GM18498 (cell line): ENCODE data around the gene CASP3.
A peak's percentile ranks its signal among the peaks of the same experiment; 100 is the strongest.
"Not testable (repeated sequence)": the region's sequence is repeated elsewhere in the genome, so short reads cannot be mapped to it uniquely, and the experiment has no call there.

Experiments used
- ATAC-seq: cut with Tn5 transposase; IDR thresholded peaks from one replicate; pipeline ENCODE4 v1.9.1; 2021; ENCODE audit warnings: mild to moderate bottlenecking, moderate library complexity; ENCODE audit not compliant: unreplicated experiment

The CASP3 gene

DNA sequence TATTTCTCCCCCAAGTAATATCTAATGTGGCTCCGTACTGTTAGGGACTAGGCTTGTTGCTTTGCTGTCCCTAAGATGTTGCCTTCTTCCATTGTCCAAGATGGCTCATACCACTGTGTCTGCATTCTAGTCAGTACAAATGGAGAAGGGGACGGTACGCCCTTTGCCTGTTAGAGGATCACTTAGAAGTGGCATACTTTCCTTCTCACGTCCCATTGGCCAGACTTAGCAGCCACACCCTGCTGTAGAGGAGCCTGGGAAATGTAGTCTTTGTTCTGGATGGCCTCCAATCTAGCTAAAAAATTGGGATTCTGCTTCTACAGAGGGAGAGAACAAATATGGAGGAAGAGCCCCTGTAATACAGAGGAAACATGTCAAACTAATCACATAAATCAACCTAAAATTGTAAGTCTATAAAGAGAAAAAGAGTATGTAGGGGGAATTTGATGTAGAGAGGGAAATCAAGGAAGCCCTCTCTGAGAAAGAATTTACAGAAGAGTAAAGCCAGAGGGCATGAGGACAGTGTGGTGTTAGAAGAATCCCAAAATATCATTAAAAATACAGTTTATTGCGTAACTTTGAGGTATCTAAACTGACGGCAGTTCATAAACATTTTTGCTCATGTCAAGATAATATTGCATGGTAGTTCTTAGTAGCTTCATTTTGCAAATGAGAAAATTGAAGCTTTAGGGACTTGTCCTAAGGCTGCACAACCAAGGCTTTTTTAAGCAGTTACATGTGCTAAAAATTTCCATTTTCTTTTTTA is 15.4 kb upstream of the CASP3 start:
- no peak for ATAC-seq

DNA sequence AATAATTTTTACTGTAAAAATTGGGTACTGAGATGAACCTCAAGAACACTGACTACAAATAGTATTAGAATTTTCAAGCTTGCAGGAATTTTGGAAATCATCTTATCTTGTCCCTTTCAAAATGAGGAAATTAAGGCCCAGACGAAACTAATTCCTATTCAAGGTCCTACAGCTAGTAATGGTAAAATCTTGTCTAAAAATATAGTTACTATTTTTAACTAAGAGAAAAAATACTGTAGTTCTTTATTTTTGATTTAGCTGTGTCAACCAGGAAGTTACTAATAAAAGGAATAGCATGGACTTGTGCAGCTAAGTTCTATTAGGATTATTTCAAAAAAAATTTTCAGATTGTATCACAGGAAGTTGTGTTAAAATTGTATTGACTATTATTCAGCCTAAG is 13.0 kb upstream of the CASP3 start:
- no peak for ATAC-seq

DNA sequence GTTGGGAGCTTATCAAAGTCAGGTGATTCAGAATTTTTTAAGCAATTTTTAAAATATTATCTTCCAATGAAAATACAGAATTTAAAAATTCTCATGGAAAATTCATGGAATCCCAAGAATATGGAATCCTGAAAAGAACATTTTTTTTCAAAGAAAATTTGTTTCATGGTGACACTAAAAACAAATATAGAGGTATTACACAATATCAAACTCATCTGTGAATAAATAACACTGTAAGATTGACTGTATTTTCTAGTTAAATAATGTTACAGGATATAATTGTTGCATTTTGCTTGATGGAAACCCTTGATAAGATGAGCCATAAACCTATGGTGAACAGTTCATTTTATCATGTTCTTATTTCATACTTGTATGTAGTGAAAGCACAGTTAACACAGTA is 11.7 kb upstream of the CASP3 start:
- no peak for ATAC-seq

DNA sequence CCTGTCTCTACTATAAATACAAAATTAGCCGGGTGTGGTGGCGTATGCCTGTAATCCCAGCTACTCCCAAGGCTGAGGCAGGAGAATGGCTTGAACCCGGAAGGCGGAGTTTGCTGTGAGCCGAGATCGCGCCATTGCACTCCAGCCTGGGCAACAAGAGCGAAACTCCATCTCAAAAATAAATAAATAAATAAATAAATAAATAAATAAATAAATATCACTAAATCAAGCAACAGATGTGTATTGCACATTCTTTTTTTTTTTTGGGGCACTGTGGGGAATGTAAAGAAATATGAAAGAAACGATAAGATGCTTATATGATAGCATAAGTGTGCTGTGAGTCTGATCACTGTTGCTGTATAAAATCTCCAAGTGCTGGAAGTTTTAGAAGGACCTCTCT is 8.6 kb upstream of the CASP3 start:
- ATAC-seq = not testable (repeated sequence)

DNA sequence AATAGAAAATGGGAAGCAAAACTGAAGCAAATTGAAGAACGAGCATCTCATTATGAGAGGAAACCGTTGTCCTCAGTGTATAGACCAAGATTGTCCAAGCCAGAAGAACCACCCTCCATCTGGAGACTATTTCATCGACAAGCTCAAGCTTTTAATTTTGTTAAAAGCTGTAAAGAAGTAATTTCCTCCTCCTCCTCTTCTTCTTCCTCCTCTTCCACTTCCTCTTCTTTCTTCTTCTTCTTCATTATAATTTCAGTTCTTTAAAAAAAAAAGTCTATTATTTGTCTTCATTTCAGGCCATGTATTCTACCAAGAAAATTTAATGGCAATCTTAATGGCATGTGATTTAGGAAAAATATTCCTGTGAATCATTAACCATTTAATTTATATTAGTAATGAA is 7.9 kb upstream of the CASP3 start:
- ATAC-seq = no peak

DNA sequence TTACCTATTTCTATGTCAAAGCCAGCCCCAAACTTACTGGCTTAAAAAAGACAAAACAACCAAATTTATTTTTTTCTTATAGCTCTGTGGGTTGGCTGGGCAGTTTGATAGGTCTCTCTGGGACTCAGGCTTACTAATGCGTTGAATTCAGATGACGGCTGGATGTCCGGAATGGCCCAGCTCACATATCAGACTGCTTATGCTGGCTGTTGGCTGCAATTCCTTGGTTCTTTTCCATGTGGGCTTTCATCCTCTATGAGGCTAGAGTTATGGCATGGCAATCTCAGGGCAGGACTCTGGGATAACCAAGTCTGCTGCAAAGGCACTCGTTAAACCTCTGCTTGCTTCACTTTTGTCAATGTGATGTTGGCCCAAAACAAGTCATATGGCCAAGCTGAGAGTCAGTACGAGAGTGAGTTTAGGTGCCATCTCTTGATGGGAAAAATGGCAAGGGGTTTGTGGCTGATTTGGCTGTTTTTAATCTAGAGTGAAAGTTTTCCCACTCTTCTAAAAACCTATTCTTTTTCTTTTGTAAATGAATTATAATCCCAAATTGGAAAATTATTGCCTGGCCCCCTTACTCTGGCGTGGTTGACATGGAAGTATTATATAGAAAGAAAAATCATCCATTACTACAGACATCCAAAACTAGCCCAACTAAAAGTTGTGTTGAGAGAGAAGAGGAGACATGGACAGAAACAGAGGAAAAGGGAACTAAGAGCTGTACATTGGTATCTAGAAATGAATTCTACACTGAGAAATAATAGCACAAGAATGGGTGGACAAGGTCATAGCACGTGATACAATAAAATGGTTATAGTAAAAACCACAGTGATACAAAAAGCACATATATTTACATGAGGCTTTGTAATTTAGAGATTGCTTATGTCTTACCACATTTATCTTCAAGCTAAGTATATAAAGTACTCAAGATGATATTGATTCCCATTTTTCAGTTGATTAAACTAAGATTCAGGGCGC is 6.9 kb upstream of the CASP3 start:
- no peak for ATAC-seq

DNA sequence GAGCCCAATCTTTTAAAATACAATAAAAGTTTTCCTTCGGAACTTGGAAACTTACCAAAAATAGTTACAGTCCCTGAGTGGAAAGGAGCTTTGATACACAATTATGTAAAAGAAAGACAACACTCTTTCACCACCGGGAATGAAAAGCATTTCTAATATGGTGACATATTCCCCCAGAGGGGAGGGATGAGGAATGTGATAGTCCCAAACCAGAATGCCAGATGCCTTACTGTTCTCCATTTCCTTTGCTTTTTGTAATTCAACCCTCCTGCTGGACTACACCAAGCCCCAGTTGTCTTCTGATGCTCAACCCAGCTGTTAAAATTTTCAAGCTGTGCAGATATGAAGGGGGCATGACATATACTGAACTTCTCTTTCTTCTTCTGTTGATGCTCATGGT is 4.4 kb upstream of the CASP3 start:
- ATAC-seq = no peak

DNA sequence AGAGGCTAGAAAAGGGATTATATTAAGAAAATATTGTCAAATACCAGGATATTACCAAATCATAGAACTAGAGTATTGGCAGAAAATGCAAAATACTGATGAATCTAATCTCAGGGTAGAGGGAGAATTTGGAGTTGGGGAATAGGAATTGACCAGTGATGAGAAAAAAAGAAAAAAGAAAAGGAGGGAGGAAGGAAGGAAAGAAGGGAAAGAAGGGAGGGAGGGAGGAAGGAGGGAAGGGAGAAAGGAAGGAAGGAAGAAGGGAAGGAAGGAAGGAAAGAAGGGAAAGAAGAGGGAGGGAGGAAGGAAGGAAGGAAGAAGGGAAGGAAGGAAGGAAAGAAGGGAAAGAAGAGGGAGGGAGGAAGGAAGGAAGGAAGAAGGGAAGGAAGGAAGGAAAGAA is 3.4 kb upstream of the CASP3 start:
- not testable (repeated sequence) for ATAC-seq

DNA sequence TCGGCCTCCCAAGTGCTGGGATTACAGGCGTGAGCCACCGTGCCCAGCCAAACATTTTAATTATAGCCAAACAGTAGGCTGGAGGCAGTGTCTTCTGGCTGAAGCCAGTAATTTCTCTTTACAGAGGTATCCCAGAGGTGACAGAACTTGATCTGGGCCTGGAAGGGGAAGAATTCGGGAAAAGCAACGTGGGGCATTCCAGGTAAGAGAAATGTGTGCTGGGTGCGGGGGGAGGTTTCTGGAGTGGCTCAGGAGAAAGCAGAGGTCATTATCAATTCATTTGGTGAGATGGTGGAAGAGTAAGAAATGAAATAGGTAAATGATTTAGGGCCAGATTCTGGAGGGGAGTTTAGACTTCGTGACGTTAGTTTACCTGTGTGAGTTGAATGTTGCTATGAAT is 2.7 kb upstream of the CASP3 start:
- no peak for ATAC-seq

DNA sequence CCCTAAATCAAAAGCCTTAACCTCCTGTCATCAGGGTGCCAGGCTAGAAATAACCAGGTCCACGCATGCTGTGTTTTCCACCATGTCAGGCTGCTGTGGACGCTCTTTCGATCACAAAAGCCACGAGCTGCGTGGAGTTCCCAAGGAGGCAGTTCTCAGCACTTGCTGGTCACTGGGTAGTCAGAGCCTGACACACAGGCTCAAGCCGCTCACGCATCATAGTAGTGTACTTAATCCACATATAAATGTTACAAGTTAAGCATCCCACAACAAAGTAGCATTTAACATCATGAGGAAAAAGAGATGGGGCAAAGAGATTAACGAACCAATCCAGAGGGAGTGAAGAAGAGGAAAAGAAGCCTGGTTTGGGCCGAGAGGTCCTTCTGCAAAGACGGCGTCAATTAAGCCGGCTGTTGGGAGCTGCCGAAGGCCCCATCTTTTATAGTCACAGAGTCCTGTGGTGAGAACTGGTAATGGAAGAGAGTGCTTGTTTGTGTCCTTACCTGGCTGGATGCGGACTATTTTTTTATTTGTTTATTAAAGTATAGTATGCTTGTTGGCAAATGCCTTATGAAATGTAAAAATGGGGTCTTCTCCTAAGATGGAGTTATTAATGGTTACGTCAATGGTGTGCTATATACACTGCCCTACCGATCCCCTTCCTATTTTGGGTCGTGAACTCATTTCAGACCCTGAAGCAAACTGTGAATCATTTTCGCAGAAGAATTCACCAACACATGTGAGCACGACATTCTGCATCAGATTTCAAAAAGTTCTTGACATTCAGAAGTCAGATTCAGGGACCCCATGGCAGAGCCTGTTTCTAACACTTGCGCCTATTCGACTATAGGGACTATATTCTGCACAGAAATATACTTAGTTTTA is 966 bp upstream of the CASP3 start:
- peak; percentile 16 for ATAC-seq

DNA sequence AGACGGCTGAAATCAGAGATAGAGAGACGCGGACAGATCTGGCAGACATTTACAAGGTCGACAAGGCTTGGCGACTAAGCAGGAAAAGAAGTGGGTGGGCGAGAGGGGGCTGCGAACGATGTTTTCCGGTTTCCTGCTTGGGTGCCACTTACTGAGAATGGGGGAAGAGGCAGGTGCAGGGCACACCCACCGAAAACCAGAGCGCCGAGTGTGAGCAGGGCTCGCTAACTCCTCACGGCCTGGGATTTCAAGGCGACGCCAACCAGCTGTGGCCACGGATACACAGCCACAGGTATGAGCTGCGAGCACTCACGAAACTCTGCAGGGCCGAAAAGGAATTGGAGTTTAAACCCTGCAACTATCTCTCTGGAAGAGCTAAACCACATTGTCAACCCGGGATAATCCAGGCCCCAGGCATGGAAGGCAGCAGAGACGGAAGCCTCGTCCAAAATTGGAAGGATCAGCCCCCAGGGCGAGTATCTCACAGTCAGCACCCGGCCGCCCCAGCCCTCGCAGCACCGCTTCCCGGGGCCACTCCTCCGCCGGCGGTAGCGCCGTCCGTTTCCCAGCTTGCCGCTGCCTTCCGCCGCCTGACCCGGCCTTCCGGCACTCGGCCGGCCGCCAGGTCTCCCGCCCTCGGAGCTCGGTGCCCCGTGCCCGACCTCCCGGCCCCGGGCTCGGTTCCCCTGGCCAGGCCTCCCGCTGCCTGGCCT is 778 bp downstream of the CASP3 start:
- ATAC-seq = peak; percentile 34

DNA sequence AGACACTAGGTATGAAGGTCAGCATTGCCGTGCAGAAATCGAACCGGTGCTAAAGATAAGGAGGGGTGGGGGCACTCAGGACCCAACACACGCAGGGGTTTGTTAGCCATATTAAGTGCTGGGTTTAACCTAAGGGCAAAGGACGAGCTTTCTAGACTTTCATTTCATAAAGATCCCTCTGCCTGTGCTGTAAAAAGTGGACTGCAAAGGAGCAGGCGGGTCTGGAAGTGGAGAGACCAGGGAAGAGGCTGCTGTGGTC is 1.3 kb downstream of the CASP3 start:
- no peak for ATAC-seq

DNA sequence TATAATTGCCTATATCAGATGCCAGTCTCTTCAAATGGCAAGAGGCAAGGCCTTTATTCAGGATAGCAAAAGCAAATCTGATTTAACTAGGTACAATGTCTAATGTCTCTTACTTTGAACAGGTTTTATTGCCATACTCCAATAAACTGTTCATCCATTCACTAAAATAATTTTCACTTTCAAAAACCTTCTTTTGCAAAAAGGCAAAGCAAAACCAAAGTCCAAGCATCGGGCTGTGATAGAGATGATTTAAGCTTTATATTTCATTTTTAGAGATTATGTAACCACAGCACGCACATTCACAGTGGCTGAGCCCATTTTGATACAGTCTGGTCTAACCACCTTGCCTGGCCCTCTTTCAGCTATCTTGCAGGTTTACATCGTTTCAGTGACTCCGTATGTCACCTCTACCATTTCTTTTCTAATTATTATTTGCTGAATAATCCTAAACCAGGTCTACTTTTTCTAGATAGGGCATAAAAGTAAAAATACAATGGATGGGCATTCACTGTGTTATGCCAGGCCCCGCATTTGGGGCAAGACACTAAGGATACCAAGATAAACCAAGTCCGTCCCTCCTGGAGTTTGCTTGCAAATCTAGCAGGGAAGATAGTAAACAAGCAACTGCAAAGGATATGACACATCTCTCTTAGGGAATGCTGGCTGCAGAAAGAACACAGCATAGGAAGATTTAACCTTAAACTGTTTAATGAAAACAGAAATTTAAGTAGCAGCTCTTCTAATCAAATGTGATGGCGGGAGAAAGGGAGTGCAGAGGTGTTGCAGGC is 1.8 kb downstream of the CASP3 start:
- no peak for ATAC-seq

DNA sequence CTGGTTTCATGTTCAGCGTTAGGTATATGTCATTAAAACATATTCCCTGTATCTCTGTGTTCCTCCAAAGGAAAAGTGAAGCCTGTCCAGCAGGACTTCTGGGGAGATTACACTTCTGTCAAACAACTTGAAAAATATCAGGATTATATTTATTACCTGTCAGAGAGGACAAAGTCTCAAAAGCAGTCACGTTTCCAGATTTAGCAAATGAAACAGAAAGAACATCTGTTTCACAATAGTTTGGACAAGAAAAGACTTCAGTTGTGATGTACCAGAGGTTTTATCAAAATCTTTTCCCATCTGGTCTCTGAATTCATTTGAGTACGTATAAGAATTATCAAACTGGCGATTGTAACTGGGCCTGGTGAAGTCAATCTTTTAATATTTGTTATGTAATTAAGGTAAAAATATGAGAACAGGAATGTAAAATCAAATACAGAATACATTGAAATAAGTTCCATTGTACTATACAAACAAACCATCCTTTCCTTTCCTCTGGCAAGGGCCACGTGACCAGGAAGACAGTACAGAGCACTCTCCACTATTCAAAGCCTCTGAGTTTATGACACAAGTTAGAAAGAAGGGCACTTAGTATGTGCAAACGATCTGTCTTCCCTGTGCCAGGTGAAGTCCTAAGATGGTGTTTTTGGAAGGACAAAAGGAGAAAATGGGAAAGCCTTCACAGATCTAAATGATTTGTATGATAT is 3.2 kb downstream of the CASP3 start:
- no peak for ATAC-seq

DNA sequence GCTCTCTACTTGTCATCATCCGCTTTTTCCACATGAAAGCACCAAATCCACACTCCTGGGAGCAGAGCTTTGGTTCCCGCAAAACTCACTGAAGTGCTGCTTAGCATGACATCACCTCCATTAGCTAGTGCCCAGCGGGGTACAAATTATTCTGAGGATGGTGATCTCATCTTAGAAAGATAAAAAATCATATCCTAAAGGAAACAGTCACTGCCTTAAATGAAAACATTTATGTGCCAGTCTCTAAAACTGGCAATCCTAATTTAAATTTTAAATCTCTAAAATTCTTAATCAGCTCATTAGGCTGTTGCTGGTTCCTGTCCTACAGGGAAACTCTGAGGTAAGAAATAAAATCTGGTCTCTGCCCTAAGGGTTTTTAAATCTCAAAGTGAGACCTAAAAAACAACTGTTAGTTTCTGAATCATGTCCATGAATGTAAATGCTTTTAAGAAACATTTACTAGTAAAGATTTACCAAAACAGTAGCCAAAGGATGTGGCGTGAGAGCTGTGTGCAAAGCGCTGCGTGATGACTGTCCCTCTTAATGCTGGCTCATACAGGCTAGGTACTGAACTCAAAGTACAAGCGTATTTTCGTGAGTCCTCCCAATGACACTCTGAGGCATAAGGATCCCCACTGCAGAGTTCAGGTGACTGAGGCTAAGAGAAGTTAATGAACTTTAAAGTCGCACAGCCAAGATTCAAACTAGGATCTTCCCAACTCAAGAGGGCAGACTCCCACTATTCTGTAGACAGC is 4.5 kb downstream of the CASP3 start:
- no peak for ATAC-seq

DNA sequence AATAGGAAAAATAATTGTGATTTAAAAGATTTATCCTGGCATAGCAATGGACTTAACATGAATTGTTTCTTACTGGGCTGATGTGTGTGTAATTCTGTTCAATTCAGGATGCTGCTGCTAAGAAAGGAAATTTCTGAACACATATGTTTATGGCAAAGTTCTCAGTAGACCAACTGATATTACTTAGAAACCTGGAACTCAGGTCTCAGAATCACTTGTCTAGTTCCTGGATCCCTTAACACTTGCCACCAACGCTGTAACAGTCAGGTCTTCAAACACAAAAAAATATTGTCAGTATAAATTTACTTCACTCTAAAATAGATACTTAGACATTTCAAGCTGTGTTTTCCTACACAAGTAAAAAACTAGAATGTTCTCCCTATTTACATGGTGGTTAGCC is 5.5 kb downstream of the CASP3 start:
- no peak for ATAC-seq

DNA sequence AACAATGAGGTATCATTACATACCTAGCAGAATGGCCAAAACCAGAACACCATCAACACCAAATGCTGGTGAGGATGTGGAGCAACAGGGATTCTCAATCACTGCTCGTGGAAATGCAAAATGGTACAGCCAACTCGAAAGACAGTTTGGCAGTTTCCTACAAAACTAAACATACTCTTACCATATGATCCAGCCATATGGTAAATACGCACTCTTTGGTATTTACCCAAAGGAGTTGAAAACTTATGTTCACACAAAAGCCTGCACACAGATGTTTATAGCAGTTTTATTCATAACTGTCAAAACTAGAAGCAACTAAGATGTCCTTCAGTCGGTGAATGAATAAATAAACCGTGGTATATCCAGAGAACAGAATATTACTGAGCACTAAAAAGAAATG is 7.8 kb downstream of the CASP3 start:
- no peak for ATAC-seq

DNA sequence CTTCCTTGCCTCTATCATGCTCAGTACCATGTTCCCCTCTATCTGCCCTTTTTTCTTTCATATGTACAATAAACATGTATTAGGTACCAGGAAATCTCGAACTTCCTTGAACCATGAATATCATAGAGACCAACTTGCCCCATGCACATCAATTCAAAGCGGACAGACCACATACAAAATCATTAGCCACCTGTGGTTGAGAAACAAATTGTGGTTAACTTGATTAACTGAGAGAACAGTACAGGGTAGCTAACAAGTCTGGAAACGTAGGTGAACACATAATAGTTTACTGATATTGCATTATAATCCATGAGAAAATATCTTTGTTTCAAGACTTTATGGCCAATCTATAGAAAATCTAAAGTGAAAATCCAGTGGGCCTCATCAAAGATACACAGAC is 8.2 kb downstream of the CASP3 start:
- ATAC-seq = peak; percentile 71

DNA sequence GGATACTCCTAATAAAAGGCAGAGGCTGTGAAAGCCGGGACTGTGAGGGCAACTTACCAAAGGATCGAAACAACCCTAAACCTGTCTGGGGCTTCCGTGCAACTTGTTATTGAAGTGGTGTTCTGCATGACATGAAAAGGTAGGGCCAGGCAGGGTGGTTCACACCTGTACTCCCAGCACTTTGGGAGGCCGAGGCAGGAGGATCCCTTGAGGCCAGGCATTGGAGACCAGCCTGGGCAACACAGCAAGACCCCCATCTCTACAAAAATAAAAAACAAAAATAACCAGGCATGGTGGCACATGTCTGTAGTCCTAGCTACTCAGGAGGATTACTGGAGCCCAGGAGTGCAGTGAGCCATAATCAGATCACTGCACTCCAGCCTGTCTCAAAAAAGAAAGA is 12.3 kb downstream of the CASP3 start:
- ATAC-seq = no peak
